ENCODE results near the gene FRYL. TPM values are rescaled to one million over a fixed set of nuclear protein-coding genes. Genes with fewer than 3 reads are reported as not detected.

FRYL gene
- total and polyA plus RNA-seq, 2 of the 13 experiments (the other 11 are each of a cell fraction or from before 2014, with no cell fraction given), result 9.7 to 19.6 TPM

- TF ChIP-seq ZNF318 (CRISPR knock-in tag; IDR thresholded peaks at IDR 0.05) (no peak), GPBP1L1 (CRISPR knock-in tag; IDR thresholded peaks at IDR 0.05) (no peak)
Measured at GRCh38 chr4:48739560-48740019, 40.5 kb downstream of the FRYL start (continued).

GRCh38 chr4:48738856-48739255, 41.2 kb downstream of the FRYL start:
- H3K9ac ChIP-seq (ENCODE audit: insufficient read depth, low read depth, low read length), result no peak overlapping the region
- no peaks in the 10 kb centered on the region; the same call in 1 of the 2 replicates for H4K20me1 ChIP-seq (ENCODE audit: insufficient read depth, low read length)
- H3K27me3 ChIP-seq (ENCODE audit: control insufficient read depth in 1 of 2, insufficient read depth in 2 of 2, low read length in 2 of 2), result no peaks in the 10 kb centered on the region
- H3K4me3 ChIP-seq (replicated peaks in 1 of 3; ENCODE audit: insufficient read depth in 1 of 3, low read depth in 2 of 3, low read length in 3 of 3), result no peak overlapping the region
- ChIA-PET CTCF (ENCODE audit: low intra/inter-chr PET ratio, low total read pairs) (no interaction called here), POLR2A (no interaction called here)
- intact Hi-C loops (cut with micrococcal nuclease; ENCODE audit: unreplicated experiment), result no loop called here
- peaks cover 34% of the 10 kb centered on the region for H3K79me2 ChIP-seq (ENCODE audit: insufficient read depth, low read length)
- DNase-seq (ENCODE audit: low spot score) (no peak), ATAC-seq (peak; percentile 65), FAIRE-seq (no peak)
- H3K4me2 ChIP-seq (ENCODE audit: low read depth, low read length), result no peak overlapping the region
- no peaks in the 10 kb centered on the region for H3K9me3 ChIP-seq (ENCODE audit: low read length)
- no TSS peak for BruUV-seq (replicated peaks)
- 80% methylated on average over 3 of the region's 3 CpGs for WGBS (ENCODE audit: low lambda C conversion rate)
- in situ Hi-C loops (cut with HindIII; ENCODE audit: extremely low pct_ligation_motif_present, low pct_unique_long_range_greater_than_20kb), result no loop called here
- H3K27ac ChIP-seq (ENCODE audit: extremely low read length, insufficient read depth, low read length), result no peak overlapping the region
- no peak overlapping the region for H2AFZ ChIP-seq (ENCODE audit: low read length)
- H3K4me1 ChIP-seq (ENCODE audit: insufficient read depth, low read length), result peaks cover 12% of the 10 kb centered on the region
- no peak for TF ChIP-seq ZNF17 (CRISPR knock-in tag; IDR thresholded peaks at IDR 0.05)
- no peak for TF ChIP-seq FOXC1 (CRISPR knock-in tag; IDR thresholded peaks at IDR 0.05; ENCODE audit: borderline replicate concordance)
- TF ChIP-seq CEBPG (CRISPR knock-in tag; IDR thresholded peaks at IDR 0.05), result peak; percentile 48; the same call in 1 of the 2 replicates
- TF ChIP-seq ZMYM4 (CRISPR knock-in tag; IDR thresholded peaks at IDR 0.05), result peak; percentile 33; the same call in 1 of the 2 replicates
- TF ChIP-seq SOX13 (IDR thresholded peaks at IDR 0.05), result no peak
- TF ChIP-seq SOX13 (CRISPR knock-in tag; conservative IDR thresholded peaks at IDR 0.05 in 1 of 2, IDR thresholded peaks at IDR 0.05 in 1 of 2), result 0 out of 4 replicates have a peak, but pooled peaks of 1 of the 2 experiments have one; percentile 15
- TF ChIP-seq CEBPB (IDR thresholded peaks at IDR 0.05; ENCODE audit: borderline replicate concordance, low read depth, low read length), result peak; percentile 35; the same call in 1 of the 2 replicates
- no peak for TF ChIP-seq ZNF740 (CRISPR knock-in tag; IDR thresholded peaks at IDR 0.05)
- 0 out of 2 replicates have a peak, but pooled peaks have one; percentile 21 for TF ChIP-seq SALL1 (CRISPR knock-in tag; IDR thresholded peaks at IDR 0.05)
- no peak for TF ChIP-seq LBX2 (CRISPR knock-in tag; IDR thresholded peaks at IDR 0.05; ENCODE audit: borderline replicate concordance)
- no peak for TF ChIP-seq FOXP1 (IDR thresholded peaks at IDR 0.05)
- peak; percentile 43; the same call in 1 of the 2 replicates for TF ChIP-seq FOXP1 (CRISPR knock-in tag; IDR thresholded peaks at IDR 0.05)
- no peaks in the 10 kb centered on the region for H3K36me3 ChIP-seq (replicated peaks in 1 of 2; ENCODE audit: control insufficient read depth in 1 of 2, insufficient read depth in 2 of 2, low read length in 2 of 2)

Measured in HepG2 (cell line).